Memory B cell (primary cell): ENCODE data around the gene GGT5.

Experiments
- ATAC-seq: fragments of 150-1000 bp; cut with Tn5 transposase; 2 replicates; pipeline ENCODE4 v1.10.0; 2021; ENCODE audit warnings: low read depth, mild to moderate bottlenecking, moderate library complexity
- DNase-seq, 2 donors: peaks; one replicate each; pipeline ENCODE4 v3.0.0; 2022; ENCODE audit warnings: low spot score in 2 of 2
- H3K27ac Mint-ChIP-seq: one replicate; pipeline ENCODE4 v1.8.0; 2022; ENCODE audit warnings: mild to moderate bottlenecking, moderate library complexity, mixed read lengths
- H3K27me3 Mint-ChIP-seq: one replicate; pipeline ENCODE4 v1.8.0; 2022; ENCODE audit warnings: mixed read lengths
- H3K36me3 Mint-ChIP-seq: one replicate; pipeline ENCODE4 v1.8.0; 2022; ENCODE audit warnings: mild to moderate bottlenecking, mixed read lengths
- H3K4me1 Mint-ChIP-seq: one replicate; pipeline ENCODE4 v1.8.0; 2022; ENCODE audit warnings: mixed read lengths
- H3K4me3 Mint-ChIP-seq: one replicate; pipeline ENCODE4 v1.8.0; 2022; ENCODE audit warnings: mild to moderate bottlenecking, moderate library complexity, mixed read lengths
- H3K9me3 Mint-ChIP-seq: one replicate; pipeline ENCODE4 v1.8.0; 2022; ENCODE audit warnings: mixed read lengths

The GGT5 gene

GRCh38 chr22:24190596-24191208, 54.2 kb downstream of the GGT5 start:
- H3K27ac Mint-ChIP-seq, result no peak overlapping the region

GRCh38 chr22:24190159-24190540, 54.7 kb downstream of the GGT5 start:
- Mint-ChIP-seq H3K4me1 (peaks cover 3% of the 10 kb centered on the region), H3K4me3 (no peak overlapping the region), H3K9me3 (no peaks in the 10 kb centered on the region), H3K27ac (no peak overlapping the region), H3K36me3 (no peaks in the 10 kb centered on the region), H3K27me3 (no peaks in the 10 kb centered on the region)
- ATAC-seq (no peak), DNase-seq (no peak)

More at GRCh38 chr22:24190596-24191208, 54.2 kb downstream of the GGT5 start:
- H3K9me3 Mint-ChIP-seq, result no peaks in the 10 kb centered on the region
- H3K4me1 Mint-ChIP-seq, result peaks cover 3% of the 10 kb centered on the region
- DNase-seq (no peak), ATAC-seq (no peak)
- no peaks in the 10 kb centered on the region for H3K27me3 Mint-ChIP-seq
- no peaks in the 10 kb centered on the region for H3K36me3 Mint-ChIP-seq
- no peak overlapping the region for H3K4me3 Mint-ChIP-seq

- ATAC-seq, result peak; percentile 53
- Mint-ChIP-seq H3K4me3 (no peak overlapping the region), H3K36me3 (no peaks in the 10 kb centered on the region), H3K27me3 (no peaks in the 10 kb centered on the region), H3K9me3 (no peaks in the 10 kb centered on the region), H3K27ac (no peak overlapping the region), H3K4me1 (peaks cover 3% of the 10 kb centered on the region)
- DNase-seq, result no peak
These were observed 55.4 kb downstream of the GGT5 start for GRCh38 chr22:24189249-24190158.

- H3K27me3 Mint-ChIP-seq, result no peaks in the 10 kb centered on the region
- no peak overlapping the region for H3K4me3 Mint-ChIP-seq
- no peak for ATAC-seq
- H3K27ac Mint-ChIP-seq, result no peak overlapping the region
- no peak for DNase-seq
- no peaks in the 10 kb centered on the region for H3K9me3 Mint-ChIP-seq
- no peaks in the 10 kb centered on the region for H3K36me3 Mint-ChIP-seq
- peaks cover 6% of the 10 kb centered on the region for H3K4me1 Mint-ChIP-seq
These were observed 56.1 kb downstream of the GGT5 start for GRCh38 chr22:24188705-24189248.

GRCh38 chr22:24187731-24188644, 56.9 kb downstream of the GGT5 start:
- DNase-seq (no peak), ATAC-seq (no peak)
- Mint-ChIP-seq H3K4me1 (peaks cover 10% of the 10 kb centered on the region), H3K4me3 (no peak overlapping the region), H3K27ac (no peak overlapping the region), H3K27me3 (no peaks in the 10 kb centered on the region), H3K9me3 (no peaks in the 10 kb centered on the region), H3K36me3 (no peaks in the 10 kb centered on the region)

GRCh38 chr22:24186892-24187670, 57.8 kb downstream of the GGT5 start:
- H3K36me3 Mint-ChIP-seq, result no peaks in the 10 kb centered on the region
- H3K4me1 Mint-ChIP-seq, result peaks cover 10% of the 10 kb centered on the region
- DNase-seq (no peak), ATAC-seq (no peak)
- H3K9me3 Mint-ChIP-seq, result no peaks in the 10 kb centered on the region
- H3K27ac Mint-ChIP-seq, result no peak overlapping the region
- H3K4me3 Mint-ChIP-seq, result no peak overlapping the region
- no peaks in the 10 kb centered on the region for H3K27me3 Mint-ChIP-seq

- H3K27ac Mint-ChIP-seq, result no peak overlapping the region
- H3K9me3 Mint-ChIP-seq, result no peaks in the 10 kb centered on the region
- H3K27me3 Mint-ChIP-seq, result no peaks in the 10 kb centered on the region
- H3K36me3 Mint-ChIP-seq, result no peaks in the 10 kb centered on the region
- no peak for ATAC-seq
- H3K4me1 Mint-ChIP-seq, result peaks cover 10% of the 10 kb centered on the region
- H3K4me3 Mint-ChIP-seq, result no peak overlapping the region
- no peak for DNase-seq
These were observed 58.5 kb downstream of the GGT5 start for GRCh38 chr22:24186352-24186740.

- Mint-ChIP-seq H3K27me3 (no peaks in the 10 kb centered on the region), H3K4me1 (peaks cover 14% of the 10 kb centered on the region), H3K36me3 (no peaks in the 10 kb centered on the region), H3K4me3 (no peak overlapping the region), H3K9me3 (no peaks in the 10 kb centered on the region), H3K27ac (no peak overlapping the region)
- no peak for ATAC-seq
- no peak for DNase-seq
These were observed 59.2 kb downstream of the GGT5 start for GRCh38 chr22:24185501-24186351.

GRCh38 chr22:24185001-24185500, 59.8 kb downstream of the GGT5 start:
- Mint-ChIP-seq H3K9me3 (no peaks in the 10 kb centered on the region), H3K4me1 (peaks cover 14% of the 10 kb centered on the region), H3K36me3 (no peaks in the 10 kb centered on the region), H3K27me3 (no peaks in the 10 kb centered on the region), H3K27ac (no peak overlapping the region), H3K4me3 (no peak overlapping the region)
- ATAC-seq (no peak), DNase-seq (no peak)

GRCh38 chr22:24184057-24184798, 60.7 kb downstream of the GGT5 start:
- Mint-ChIP-seq H3K4me1 (peaks cover 11% of the 10 kb centered on the region), H3K27me3 (no peaks in the 10 kb centered on the region), H3K36me3 (no peaks in the 10 kb centered on the region), H3K27ac (no peak overlapping the region), H3K4me3 (no peak overlapping the region), H3K9me3 (no peaks in the 10 kb centered on the region)
- DNase-seq (no peak), ATAC-seq (no peak)

- Mint-ChIP-seq H3K36me3 (peaks cover under 1% of the 10 kb centered on the region), H3K4me3 (peak overlapping the region; percentile 32), H3K27ac (no peak overlapping the region), H3K27me3 (no peaks in the 10 kb centered on the region), H3K9me3 (no peaks in the 10 kb centered on the region), H3K4me1 (peaks cover 11% of the 10 kb centered on the region)
- peak; percentile 80 for ATAC-seq
- DNase-seq, result no peak
These were observed 61.4 kb downstream of the GGT5 start for GRCh38 chr22:24183321-24184031.
